Skeletal muscle tissue (tissue), 4 donors: Measurements from ENCODE around the gene SCAI. TPM values are rescaled to one million over a fixed set of nuclear protein-coding genes. Genes with fewer than 3 reads are reported as not detected.
A peak's percentile ranks its signal among the peaks of the same experiment; 100 is the strongest.
"Not testable (repeated sequence)": the region's sequence is repeated elsewhere in the genome, so short reads cannot be mapped to it uniquely, and the experiment has no call there.

Experiments used
- H3K27ac ChIP-seq: one replicate; pipeline ENCODE4 v1.7.0; 2013; ENCODE audit warnings: mild to moderate bottlenecking, low read depth, low read length, inconsistent platforms
- H3K27me3 ChIP-seq, 3 donors: one replicate each; pipeline ENCODE4 v1.7.0; 2013; ENCODE audit warnings: low read length in 3 of 3; ENCODE audit not compliant: control insufficient read depth in 3 of 3, insufficient read depth in 3 of 3
- H3K36me3 ChIP-seq, 3 donors: one replicate each; pipeline ENCODE4 v1.7.0; 2013; ENCODE audit warnings: low read length in 3 of 3; ENCODE audit not compliant: control insufficient read depth in 3 of 3, insufficient read depth in 3 of 3
- H3K4me1 ChIP-seq, 3 donors: one replicate each; pipeline ENCODE4 v1.7.0; 2013; ENCODE audit warnings: low read length in 3 of 3, mild to moderate bottlenecking in 3 of 3; ENCODE audit not compliant: control insufficient read depth in 3 of 3, insufficient read depth in 3 of 3
- H3K4me3 ChIP-seq, 3 donors: one replicate each; pipeline ENCODE4 v1.7.0; 2013; ENCODE audit warnings: low read length in 3 of 3
- H3K9ac ChIP-seq, 3 donors: one replicate each; pipeline ENCODE4 v1.7.0; 2013; ENCODE audit warnings: low read length in 3 of 3, mild to moderate bottlenecking in 3 of 3, moderate library complexity in 2 of 3, low read depth in 1 of 3
- H3K9me3 ChIP-seq, 3 donors: one replicate each; pipeline ENCODE4 v1.7.0; 2013; ENCODE audit warnings: low read length in 3 of 3; ENCODE audit not compliant: control insufficient read depth in 3 of 3
- total RNA-seq: library from RNA; depleted of rRNA; stranded (reverse); fragments of >200 nt; gene quantifications from one replicate; pipeline ENCODE4 v1.2.3, GENCODE V29; 2014
- donor health status: Osteomylitis.

The SCAI gene
- 14.6 TPM for total RNA-seq

- peaks cover 8 to 15% (median 9%) of the 10 kb centered on the region in 3 donors for H3K4me1 ChIP-seq
- H3K27ac ChIP-seq, result no peak within 1 kb of the TSS
- peak within 1 kb of the TSS; percentile 76 to 81 (median 81) for H3K9ac ChIP-seq
These were observed at the start of gene SCAI for GRCh38 chr9:125143377-125144090. TSS of gene SCAI (minus strand) at chr9:125143528. CDS start at chr9:125143437, 91 bp downstream.

GRCh38 chr9:125190361-125190801, 47.1 kb upstream of the SCAI start:
- H3K9ac ChIP-seq, result peak overlapping the region; percentile 86 to 100 (median 99)
- no peaks in the 10 kb centered on the region for H3K27me3 ChIP-seq
- peak overlapping the region; percentile 99 for H3K27ac ChIP-seq
- peaks cover 0 to 2% (median 0%) of the 10 kb centered on the region in 3 donors for H3K36me3 ChIP-seq
- H3K9me3 ChIP-seq, result no peaks in the 10 kb centered on the region
- peaks cover 16 to 39% (median 22%) of the 10 kb centered on the region in 3 donors for H3K4me1 ChIP-seq
- H3K4me3 ChIP-seq, result peak overlapping the region; percentile 86 to 95 (median 93)

More at GRCh38 chr9:125143377-125144090, at the start of gene SCAI:
- Histone ChIP-seq H3K27me3 (no peaks in the 10 kb centered on the region), H3K36me3 (no peaks in the 10 kb centered on the region), H3K4me3 (peak within 1 kb of the TSS; percentile 76 to 84 (median 83)), H3K9me3 (no peaks in the 10 kb centered on the region)

- Histone ChIP-seq H3K36me3 (peaks cover 0 to 2% (median 0%) of the 10 kb centered on the region in 3 donors), H3K4me1 (peaks cover 16 to 39% (median 22%) of the 10 kb centered on the region in 3 donors), H3K4me3 (peak within 1 kb of the TSS; percentile 86 to 95 (median 93)), H3K9me3 (no peaks in the 10 kb centered on the region), H3K9ac (peak within 1 kb of the TSS; percentile 99 to 100 (median 99)), H3K27ac (peak within 1 kb of the TSS; percentile 99), H3K27me3 (no peaks in the 10 kb centered on the region)
These were observed 46.3 kb upstream of the SCAI start, which contains the start of gene PPP6C for GRCh38 chr9:125189361-125190289. TSS of gene PPP6C (minus strand) at chr9:125189803. CDS start at chr9:125189718, 85 bp downstream.

GRCh38 chr9:125189011-125189360, 45.7 kb upstream of the SCAI start:
- Histone ChIP-seq H3K36me3 (peaks cover 0 to 2% (median 0%) of the 10 kb centered on the region in 3 donors), H3K4me1 (peaks cover 16 to 43% (median 22%) of the 10 kb centered on the region in 3 donors), H3K27ac (peak overlapping the region; percentile 99), H3K27me3 (no peaks in the 10 kb centered on the region), H3K4me3 (peak overlapping the region; percentile 86 to 93 (median 89)), H3K9ac (peak overlapping the region; percentile 99 to 100 (median 99)), H3K9me3 (no peaks in the 10 kb centered on the region)

GRCh38 chr9:125183561-125183960, 40.2 kb upstream of the SCAI start:
- H3K27me3 ChIP-seq, result no peaks in the 10 kb centered on the region
- H3K9me3 ChIP-seq, result no peaks in the 10 kb centered on the region
- H3K4me3 ChIP-seq, result no peak overlapping the region
- peaks cover 36% of the 10 kb centered on the region in 3 donors for H3K4me1 ChIP-seq
- H3K27ac ChIP-seq, result peak overlapping the region; percentile 83
- H3K36me3 ChIP-seq, result no peaks in the 10 kb centered on the region
- peak overlapping the region in 1 of 3 donors; percentile 54 for H3K9ac ChIP-seq

GRCh38 chr9:125183054-125183453, 39.7 kb upstream of the SCAI start:
- no peaks in the 10 kb centered on the region for H3K36me3 ChIP-seq
- H3K27me3 ChIP-seq, result no peaks in the 10 kb centered on the region
- peak overlapping the region in 1 of 3 donors; percentile 17 for H3K4me3 ChIP-seq
- H3K27ac ChIP-seq, result peak overlapping the region; percentile 83
- no peaks in the 10 kb centered on the region for H3K9me3 ChIP-seq
- peaks cover 32 to 33% (median 33%) of the 10 kb centered on the region in 3 donors for H3K4me1 ChIP-seq
- no peak overlapping the region for H3K9ac ChIP-seq

- H3K4me3 ChIP-seq, H3K27me3 ChIP-seq, H3K9ac ChIP-seq, H3K9me3 ChIP-seq, H3K36me3 ChIP-seq: not testable (repeated sequence)
- Histone ChIP-seq H3K4me1 (peaks cover 22 to 29% (median 25%) of the 10 kb centered on the region in 3 donors), H3K27ac (peak overlapping the region; percentile 83)
These were observed 38.4 kb upstream of the SCAI start for GRCh38 chr9:125181756-125182155.

GRCh38 chr9:125180876-125181275, 37.5 kb upstream of the SCAI start:
- Histone ChIP-seq H3K9ac (peak overlapping the region in 1 of 3 donors; percentile 34), H3K4me1 (peaks cover 22 to 31% (median 25%) of the 10 kb centered on the region in 3 donors), H3K27ac (peak overlapping the region; percentile 83), H3K4me3 (no peak overlapping the region), H3K36me3 (no peaks in the 10 kb centered on the region), H3K27me3 (no peaks in the 10 kb centered on the region), H3K9me3 (no peaks in the 10 kb centered on the region)

- Histone ChIP-seq H3K27ac (peak overlapping the region; percentile 11), H3K4me1 (peaks cover 22 to 33% (median 22%) of the 10 kb centered on the region in 3 donors)
- H3K36me3 ChIP-seq, H3K9me3 ChIP-seq, H3K27me3 ChIP-seq, H3K9ac ChIP-seq, H3K4me3 ChIP-seq: not testable (repeated sequence)
These were observed 36.4 kb upstream of the SCAI start for GRCh38 chr9:125179776-125180175.
